ENCODE data around the gene DUSP15. TPM values are rescaled to one million over a fixed set of nuclear protein-coding genes. Genes with fewer than 3 reads are reported as not detected.
"Not testable (repeated sequence)": the region's sequence is repeated elsewhere in the genome, so short reads cannot be mapped to it uniquely, and the experiment has no call there.

Gene DUSP15
- total RNA-seq, 2 donors from 2014 or later, result 2.9 to 3.6 TPM

DNA sequence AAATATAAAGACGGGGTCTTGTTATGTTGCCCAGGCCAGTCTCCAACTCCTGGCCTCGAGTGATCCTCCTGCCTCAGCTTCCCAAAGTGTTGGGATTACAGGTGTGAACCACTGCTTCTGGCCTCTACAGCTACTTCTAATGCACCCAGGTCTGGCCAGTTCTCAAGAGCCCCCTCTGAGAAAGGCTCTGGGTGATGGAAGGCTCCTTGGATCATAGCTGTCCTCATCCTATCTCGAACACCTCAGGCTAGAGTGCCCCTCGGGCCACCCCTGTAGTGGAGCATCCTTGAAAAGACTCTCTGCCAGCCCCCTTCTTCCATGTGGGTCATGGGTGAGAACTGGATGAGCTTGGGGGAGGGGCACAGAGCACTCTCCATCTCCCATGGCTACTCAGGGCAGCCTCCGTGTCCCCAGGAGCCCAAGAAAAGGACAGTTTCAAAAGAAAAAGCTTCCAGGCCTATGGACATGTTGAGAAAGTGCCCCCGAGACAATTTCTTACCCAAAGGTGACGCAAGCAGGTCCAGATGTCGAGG, 51.9 kb downstream of the DUSP15 start:
- peaks cover 47% of the 10 kb centered on the region for H3K4me1 ChIP-seq
- no peaks in the 10 kb centered on the region for H3K9me3 ChIP-seq
- H3K4me3 ChIP-seq, result no peak overlapping the region
- DNase-seq (no peak), ATAC-seq (no peak)
- TF ChIP-seq, protein P1, sequence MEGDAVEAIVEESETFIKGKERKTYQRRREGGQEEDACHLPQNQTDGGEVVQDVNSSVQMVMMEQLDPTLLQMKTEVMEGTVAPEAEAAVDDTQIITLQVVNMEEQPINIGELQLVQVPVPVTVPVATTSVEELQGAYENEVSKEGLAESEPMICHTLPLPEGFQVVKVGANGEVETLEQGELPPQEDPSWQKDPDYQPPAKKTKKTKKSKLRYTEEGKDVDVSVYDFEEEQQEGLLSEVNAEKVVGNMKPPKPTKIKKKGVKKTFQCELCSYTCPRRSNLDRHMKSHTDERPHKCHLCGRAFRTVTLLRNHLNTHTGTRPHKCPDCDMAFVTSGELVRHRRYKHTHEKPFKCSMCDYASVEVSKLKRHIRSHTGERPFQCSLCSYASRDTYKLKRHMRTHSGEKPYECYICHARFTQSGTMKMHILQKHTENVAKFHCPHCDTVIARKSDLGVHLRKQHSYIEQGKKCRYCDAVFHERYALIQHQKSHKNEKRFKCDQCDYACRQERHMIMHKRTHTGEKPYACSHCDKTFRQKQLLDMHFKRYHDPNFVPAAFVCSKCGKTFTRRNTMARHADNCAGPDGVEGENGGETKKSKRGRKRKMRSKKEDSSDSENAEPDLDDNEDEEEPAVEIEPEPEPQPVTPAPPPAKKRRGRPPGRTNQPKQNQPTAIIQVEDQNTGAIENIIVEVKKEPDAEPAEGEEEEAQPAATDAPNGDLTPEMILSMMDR (IDR thresholded peaks at IDR 0.05), result no peak
- no peak for TF ChIP-seq POLR2A (IDR thresholded peaks at IDR 0.05)
- H3K27ac ChIP-seq, result no peak overlapping the region
- intact Hi-C loops (cut with DNase I), result no loop called here
- H3K36me3 ChIP-seq (replicated peaks in 1 of 2; ENCODE audit: insufficient read depth in 1 of 2, low read depth in 2 of 2), result no peaks in the 10 kb centered on the region
- 80 to 81% methylated on average over 8 of the region's 8 CpGs for WGBS, 2 donors
- no peaks in the 10 kb centered on the region for H3K27me3 ChIP-seq

DNA sequence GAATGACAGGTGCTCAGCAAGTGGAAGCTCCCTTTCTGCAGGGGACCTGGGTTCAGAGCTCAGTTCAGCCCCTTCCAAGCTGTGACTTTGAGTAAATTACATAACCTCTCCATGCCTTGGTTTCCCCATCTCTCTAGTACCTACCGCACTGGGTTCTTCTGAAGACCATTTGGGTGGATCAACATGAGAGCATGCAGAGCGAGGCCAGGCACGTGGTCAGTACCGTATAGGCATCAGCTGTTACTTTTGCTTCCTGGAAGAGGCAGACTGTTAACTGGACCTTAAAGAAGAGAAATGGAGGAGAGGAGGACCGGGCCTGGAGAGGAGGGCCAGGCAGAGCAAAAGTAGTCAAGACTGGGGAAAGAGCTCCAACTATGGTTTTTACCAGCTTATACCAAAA, 52.9 kb downstream of the DUSP15 start:
- Histone ChIP-seq H3K36me3 (replicated peaks in 1 of 2; ENCODE audit: insufficient read depth in 1 of 2, low read depth in 2 of 2) (no peaks in the 10 kb centered on the region), H3K27me3 (no peaks in the 10 kb centered on the region), H3K4me3 (no peak overlapping the region), H3K9me3 (no peaks in the 10 kb centered on the region), H3K4me1 (peaks cover 46% of the 10 kb centered on the region), H3K27ac (no peak overlapping the region)
- TF ChIP-seq, protein P1 (IDR thresholded peaks at IDR 0.05), result no peak
- no peak for TF ChIP-seq POLR2A (IDR thresholded peaks at IDR 0.05)
- DNase-seq (no peak), ATAC-seq (no peak)
- 89 to 94% methylated on average over 5 of the region's 5 CpGs for WGBS, 2 donors
- intact Hi-C loops (cut with DNase I), result no loop called here

DNA sequence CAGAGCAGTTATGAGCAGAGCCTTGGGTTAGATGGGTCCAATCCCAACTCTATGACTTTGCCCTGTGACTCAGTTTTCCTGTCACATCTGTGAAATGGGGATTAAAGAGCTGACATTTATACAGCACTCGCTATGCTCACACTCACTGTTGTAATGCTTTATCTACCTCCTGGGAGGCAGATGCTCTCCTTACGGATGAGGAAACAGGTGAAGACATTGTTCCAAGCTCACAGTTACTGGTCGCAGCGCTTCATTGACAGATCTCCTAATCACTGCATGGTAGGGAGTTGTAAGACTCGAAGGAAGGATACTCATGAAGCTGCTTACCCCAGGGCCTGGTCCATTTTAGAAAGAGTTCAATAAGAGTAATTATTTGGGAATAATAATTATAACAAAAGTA, 54.1 kb downstream of the DUSP15 start:
- no peaks in the 10 kb centered on the region for H3K9me3 ChIP-seq
- no peak overlapping the region for H3K4me3 ChIP-seq
- TF ChIP-seq POLR2A (IDR thresholded peaks at IDR 0.05), result no peak
- TF ChIP-seq, protein P1 (IDR thresholded peaks at IDR 0.05), result no peak
- no peak overlapping the region for H3K27ac ChIP-seq
- ATAC-seq, result no peak
- peaks cover 39% of the 10 kb centered on the region for H3K4me1 ChIP-seq
- no peaks in the 10 kb centered on the region for H3K36me3 ChIP-seq (replicated peaks in 1 of 2; ENCODE audit: insufficient read depth in 1 of 2, low read depth in 2 of 2)
- H3K27me3 ChIP-seq, result no peaks in the 10 kb centered on the region
- no peak for DNase-seq
- intact Hi-C loops (cut with DNase I), result no loop called here
- 91 to 96% methylated on average over 5 of the region's 5 CpGs for WGBS, 2 donors

DNA sequence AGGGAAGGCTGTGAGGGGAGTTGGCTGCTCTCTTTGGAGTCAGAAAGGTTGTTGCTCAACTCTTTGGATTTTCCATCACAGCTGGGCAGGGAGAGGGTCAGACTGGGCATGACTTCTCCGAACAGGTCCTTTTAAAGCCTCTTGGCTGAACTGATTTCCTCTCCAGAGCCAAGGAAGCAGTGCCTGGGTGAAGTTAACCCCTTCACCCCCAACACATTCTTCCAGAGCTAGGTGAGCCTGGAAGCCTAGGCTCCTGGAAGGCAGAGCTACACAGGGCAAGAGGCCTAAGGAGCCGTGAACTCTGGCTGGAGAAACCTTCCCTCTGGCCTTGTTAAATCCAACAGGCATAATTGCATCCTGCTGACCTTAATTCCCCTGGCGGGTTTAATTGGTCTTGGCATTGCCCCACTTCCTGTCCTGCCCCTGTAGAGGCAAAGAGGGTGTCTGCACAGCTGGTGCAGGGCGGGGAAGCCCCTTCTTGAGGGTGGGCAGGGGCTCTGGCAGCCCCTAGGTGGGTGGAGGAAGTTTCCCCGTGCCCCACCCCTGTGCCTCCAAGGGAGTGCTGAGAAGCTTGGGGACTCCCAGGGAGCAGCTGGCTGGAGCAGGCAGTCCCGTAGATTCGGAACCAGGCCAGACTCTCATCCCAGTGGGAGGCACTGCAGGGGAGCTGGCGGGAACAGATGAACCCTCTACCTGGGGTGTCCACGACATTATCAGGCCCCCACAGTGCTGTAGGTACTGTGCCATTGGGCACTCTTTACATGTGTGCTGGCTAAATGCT, 54.7 kb downstream of the DUSP15 start:
- no peak for DNase-seq
- 64 to 71% methylated on average over 3 to 9 of the region's 9 CpGs for WGBS, 2 donors

DNA sequence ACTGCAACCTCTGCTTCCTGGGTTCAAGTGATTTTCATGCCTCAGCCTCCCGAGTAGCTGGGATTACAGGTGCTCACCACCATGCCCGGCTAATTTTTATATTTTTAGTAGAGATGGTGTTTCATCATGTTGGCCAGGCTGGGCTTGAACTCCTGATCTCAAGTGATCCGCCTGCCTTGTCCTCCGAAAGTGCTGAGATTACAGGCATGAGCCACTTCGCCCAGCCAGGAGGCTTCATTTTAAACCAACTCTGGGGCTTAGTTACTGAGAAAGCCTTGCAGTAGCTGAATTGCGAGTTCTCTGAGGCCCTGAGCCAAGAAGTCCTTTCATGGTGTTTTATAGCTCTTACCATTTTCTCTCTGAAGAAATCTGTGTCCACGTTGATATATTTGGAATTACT, 56.2 kb downstream of the DUSP15 start:
- DNase-seq; intact Hi-C loops (cut with DNase I); H3K36me3 ChIP-seq (replicated peaks in 1 of 2; ENCODE audit: insufficient read depth in 1 of 2, low read depth in 2 of 2); H3K27ac ChIP-seq; ATAC-seq; H3K27me3 ChIP-seq; H3K4me3 ChIP-seq; H3K9me3 ChIP-seq: not testable (repeated sequence)
- WGBS, 2 donors, result 87 to 90% methylated on average over 7 of the region's 7 CpGs
- peaks cover 20% of the 10 kb centered on the region for H3K4me1 ChIP-seq

More for the DNA sequence above, 54.7 kb downstream of the DUSP15 start:
- peaks cover 35% of the 10 kb centered on the region for H3K4me1 ChIP-seq
- H3K27ac ChIP-seq, result no peak overlapping the region
- intact Hi-C loops (cut with DNase I), result no loop called here
- TF ChIP-seq POLR2A (IDR thresholded peaks at IDR 0.05), result no peak
- TF ChIP-seq, protein P1 (IDR thresholded peaks at IDR 0.05), result no peak
- no peak overlapping the region for H3K4me3 ChIP-seq
- no peaks in the 10 kb centered on the region for H3K9me3 ChIP-seq
- H3K36me3 ChIP-seq (replicated peaks in 1 of 2; ENCODE audit: insufficient read depth in 1 of 2, low read depth in 2 of 2), result no peaks in the 10 kb centered on the region
- H3K27me3 ChIP-seq, result no peaks in the 10 kb centered on the region
- no peak for ATAC-seq

All from body of pancreas (tissue), 4 donors.